HepG2 (cell line): ENCODE results near the gene UBE2H. TPM values are rescaled to one million over a fixed set of nuclear protein-coding genes. Genes with fewer than 3 reads are reported as not detected.

Experiments
- ATAC-seq: fragments of 200-7000 bp; cut with Tn5 transposase; 3 replicates; pipeline ENCODE4 v1.9.1; 2020; ENCODE audit warnings: mild to moderate bottlenecking, moderate library complexity
- BruUV-seq: library from RNA; stranded (reverse); fragments of 400-500 nt; replicated peaks from 2 replicates; lab custom pipeline; 2021; lab: Mats Ljungman, UMichigan
- CTCF ChIA-PET: fragments of 300-600 bp; formaldehyde crosslinking; extraction: SDS; loops from one replicate; lab custom pipeline; 2021; ENCODE audit warnings: low total read pairs, inconsistent platforms, low intra/inter-chr PET ratio; lab: Yijun Ruan, JAX
- POLR2A ChIA-PET: fragments of 350-600 bp; sonication (Branson Sonifier 250); formaldehyde crosslinking; loops from one replicate; lab custom pipeline; 2020; ENCODE audit warnings: antibody characterized with exemption, inconsistent platforms; lab: Yijun Ruan, JAX
- DNase-seq: peaks from one replicate; pipeline ENCODE4 v3.0.0-alpha.2; 2015; ENCODE audit warnings: low spot score
- FAIRE-seq: peaks from 3 replicates; lab custom pipeline; 2011; peaks lifted over from hg19 to GRCh38; lab: Jason Lieb, UNC
- H2AFZ ChIP-seq: one replicate; pipeline ENCODE4 v1.6.1; 2011; ENCODE audit warnings: low read length, inconsistent platforms
- H3K27ac ChIP-seq: fragments of 300-600 bp; 3 replicates; pipeline ENCODE4 v1.8.0; 2011; ENCODE audit warnings: mixed run types, mild to moderate bottlenecking, mixed read lengths, low read length, inconsistent platforms; ENCODE audit not compliant: insufficient read depth; ENCODE audit errors: extremely low read length
- H3K27me3 ChIP-seq, 2 experiments: fragments of 200-600 bp in 1 of 2; 2 replicates in 1 of 2; 3 replicates in 1 of 2; pipeline versions ENCODE4 v1.6.0 to v1.8.0; 2011; ENCODE audit warnings: low read length in 2 of 2, mild to moderate bottlenecking in 2 of 2, moderate library complexity in 2 of 2, inconsistent platforms in 1 of 2; ENCODE audit not compliant: insufficient read depth in 2 of 2, control insufficient read depth in 1 of 2
- H3K36me3 ChIP-seq, 2 experiments: fragments of 200-600 bp in 1 of 2; replicated peaks in 1 of 2; 2 replicates in 1 of 2; 3 replicates in 1 of 2; pipeline versions ENCODE4 v1.5.1 to v1.8.0; 2011; ENCODE audit warnings: low read length in 2 of 2, inconsistent platforms in 1 of 2; ENCODE audit not compliant: insufficient read depth in 2 of 2, control insufficient read depth in 1 of 2
- H3K4me1 ChIP-seq: 2 replicates; pipeline ENCODE4 v1.5.1; 2012; ENCODE audit warnings: low read length, inconsistent platforms; ENCODE audit not compliant: insufficient read depth
- H3K4me2 ChIP-seq: 2 replicates; pipeline ENCODE4 v1.6.0; 2011; ENCODE audit warnings: low read depth, low read length, inconsistent platforms
- H3K4me3 ChIP-seq, 3 experiments: fragments of 200-600 bp in 1 of 3; sonication (generic), shearing (Covaris generic) in 1 of 3; replicated peaks in 1 of 3; 2 replicates each; pipeline ENCODE4 v1.5.1; 2011 to 2016; ENCODE audit warnings: low read length in 3 of 3, inconsistent platforms in 2 of 3, low read depth in 2 of 3, mild to moderate bottlenecking in 2 of 3, control low read depth in 1 of 3, mixed read lengths in 1 of 3; ENCODE audit not compliant: insufficient read depth in 1 of 3
- H3K79me2 ChIP-seq: one replicate; pipeline ENCODE4 v1.6.1; 2011; ENCODE audit warnings: low read length, inconsistent platforms; ENCODE audit not compliant: insufficient read depth
- H3K9ac ChIP-seq: 2 replicates; pipeline ENCODE4 v1.6.0; 2011; ENCODE audit warnings: mild to moderate bottlenecking, low read depth, low read length, inconsistent platforms; ENCODE audit not compliant: insufficient read depth
- H3K9me3 ChIP-seq: 2 replicates; pipeline ENCODE4 v1.5.1; 2012; ENCODE audit warnings: mild to moderate bottlenecking, low read length
- H4K20me1 ChIP-seq: 2 replicates; pipeline ENCODE4 v1.6.0; 2011; ENCODE audit warnings: inconsistent platforms, mild to moderate bottlenecking, low read length, moderate library complexity; ENCODE audit not compliant: insufficient read depth
- AKAP8 ChIP-seq: sonication (generic); formaldehyde crosslinking; IDR thresholded peaks from 2 replicates; pipeline ENCODE4 v1.5.1; 2020; ENCODE audit warnings: mild to moderate bottlenecking, missing genetic modification reagents
- ARNTL ChIP-seq: sonication (generic); formaldehyde crosslinking; IDR thresholded peaks from 2 replicates; pipeline ENCODE4 v1.4.0; 2020; ENCODE audit warnings: mild to moderate bottlenecking, missing genetic modification reagents
- CBX5 ChIP-seq: sonication (generic); formaldehyde crosslinking; IDR thresholded peaks from 2 replicates; pipeline ENCODE4 v1.4.0; 2020; ENCODE audit warnings: missing genetic modification reagents, borderline replicate concordance
- FOXA1 ChIP-seq, 2 experiments: fragments of 450-650 bp in 1 of 2; sonication (generic) in 1 of 2; formaldehyde crosslinking in 1 of 2; IDR thresholded peaks; 2 replicates each; pipeline versions ENCODE4 v1.4.0 to v1.6.1; 2016 to 2020; ENCODE audit warnings: missing genetic modification reagents in 1 of 2
- GZF1 ChIP-seq: sonication (generic); formaldehyde crosslinking; IDR thresholded peaks from 2 replicates; pipeline ENCODE4 v1.5.1; 2020; ENCODE audit warnings: mild to moderate bottlenecking, missing genetic modification reagents
- HOXA3 ChIP-seq: sonication (generic); formaldehyde crosslinking; IDR thresholded peaks from 2 replicates; pipeline ENCODE4 v1.5.0; 2020; ENCODE audit warnings: missing genetic modification reagents
- NFIB ChIP-seq: sonication (generic); formaldehyde crosslinking; IDR thresholded peaks from 2 replicates; pipeline ENCODE4 v1.9.0; 2021; ENCODE audit warnings: missing genetic modification reagents, mild to moderate bottlenecking, borderline replicate concordance
- XRCC5 ChIP-seq: fragments of 200-400 bp; formaldehyde crosslinking; optimal IDR thresholded peaks from 2 replicates; pipeline ENCODE3; 2017; ENCODE audit warnings: mild to moderate bottlenecking, low read length
- ZC3H13 ChIP-seq: sonication (generic); formaldehyde crosslinking; IDR thresholded peaks from 2 replicates; pipeline ENCODE4 v1.8.1; 2023; ENCODE audit warnings: mild to moderate bottlenecking, missing genetic modification reagents, moderate library complexity
- ZFP82 ChIP-seq: sonication (generic); formaldehyde crosslinking; IDR thresholded peaks from 2 replicates; pipeline ENCODE4 v1.5.1; 2020; ENCODE audit warnings: mild to moderate bottlenecking, missing genetic modification reagents, borderline replicate concordance
- ZNF124 ChIP-seq: sonication (generic); formaldehyde crosslinking; IDR thresholded peaks from 2 replicates; pipeline ENCODE4 v1.4.0; 2020; ENCODE audit warnings: missing genetic modification reagents
- WGBS: methylation state at CpG from one replicate; pipeline ENCODE4 v1.1.6; 2017; ENCODE audit warnings: low lambda C conversion rate; 5-methylcytosine and 5-hydroxymethylcytosine counted together
- in situ Hi-C: cut with HindIII; loops from 2 replicates; pipeline ENCODE4 v1.10.0; 2017; ENCODE audit warnings: low pct_unique_long_range_greater_than_20kb; ENCODE audit not compliant: extremely low pct_ligation_motif_present
- intact Hi-C: fragments of 100-400 bp; cut with micrococcal nuclease; formaldehyde crosslinking; loops from one replicate; pipeline ENCODE4 v1.10.0; 2022; ENCODE audit not compliant: unreplicated experiment
- polyA plus RNA-seq, 8 experiments: library from polyadenylated mRNA; depleted of rRNA in 3 of 8; stranded (reverse) in 7 of 8; unstranded in 1 of 8; fragments of >200 nt; fragmentation: Illumina TruSeq in 4 of 8; extraction: Trizol in 4 of 8; gene quantifications; 2 replicates each; pipeline versions ENCODE4 v1.2.1 to v1.2.3, GENCODE V29; 2011 to 2016; ENCODE audit warnings: low read depth in 4 of 8, missing spikeins in 1 of 8, mixed read lengths in 1 of 8; ENCODE audit not compliant: insufficient read depth in 1 of 8
- total RNA-seq, 5 experiments: library from RNA; depleted of rRNA; stranded (reverse); fragments of >200 nt; fragmentation: Illumina TruSeq; extraction: Trizol; gene quantifications; 2 replicates each; pipeline ENCODE4 v1.2.3, GENCODE V29; 2016; ENCODE audit warnings: low read depth in 1 of 5
- TF ChIP-seq, protein P1 (sequence below): sonication (generic); formaldehyde crosslinking; IDR thresholded peaks from 2 replicates; pipeline ENCODE4 v1.5.0; 2020; ENCODE audit warnings: mild to moderate bottlenecking, missing genetic modification reagents

UBE2H gene
- total and polyA plus RNA-seq, 2 of the 13 experiments (the other 11 are each of a cell fraction or from before 2014, with no cell fraction given): 15.5 to 40.1 TPM

DNA sequence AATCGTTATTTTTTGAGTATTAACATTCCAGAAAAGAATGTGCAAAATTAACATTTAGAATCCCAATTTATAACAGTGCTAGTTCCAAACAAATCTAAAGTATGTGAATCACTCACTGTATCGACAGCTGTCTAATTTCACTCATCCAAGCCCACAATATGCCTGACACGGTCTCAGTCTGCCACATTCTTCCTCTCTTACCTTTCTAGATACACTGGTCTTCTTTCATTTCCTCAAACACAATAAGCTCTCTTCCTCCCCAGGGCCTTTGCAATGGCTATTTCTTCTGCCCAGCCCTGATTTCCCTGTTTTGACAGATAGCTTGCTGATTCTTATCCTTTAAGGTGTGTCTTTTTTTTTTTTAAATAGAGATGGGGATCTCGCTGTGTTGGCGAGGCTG, 48.8 kb downstream of the UBE2H start:
- H3K4me1 ChIP-seq: peaks cover 36% of the 10 kb centered on the region

More for the DNA sequence above, 48.8 kb downstream of the UBE2H start:
- H3K27ac ChIP-seq: no peak overlapping the region
- H3K4me3 ChIP-seq: no peak overlapping the region
- H2AFZ ChIP-seq: no peak overlapping the region
- no TSS peak for BruUV-seq
- intact Hi-C loops: no loop called here
- H3K27me3 ChIP-seq: no peaks in the 10 kb centered on the region
- ChIA-PET CTCF (no interaction called here), POLR2A (no interaction called here)
- FAIRE-seq (no peak), DNase-seq (no peak), ATAC-seq (no peak)
- H4K20me1 ChIP-seq: peaks cover 54% of the 10 kb centered on the region
- no peak overlapping the region for H3K9ac ChIP-seq
- peaks cover 16% of the 10 kb centered on the region for H3K79me2 ChIP-seq
- WGBS: 88% methylated on average over 5 of the region's 5 CpGs
- H3K4me2 ChIP-seq: no peak overlapping the region
- TF ChIP-seq FOXA1 (IDR thresholded peaks at IDR 0.05) (no peak), FOXA1 (CRISPR knock-in tag; IDR thresholded peaks at IDR 0.05) (no peak), ARNTL (CRISPR knock-in tag) (no peak), GZF1 (CRISPR knock-in tag) (no peak), ZNF124 (CRISPR knock-in tag) (no peak), CBX5 (no peak), ZC3H13 (CRISPR knock-in tag) (no peak), HOXA3 (CRISPR knock-in tag) (no peak), AKAP8 (CRISPR knock-in tag) (no peak), ZFP82 (no peak), XRCC5 (no peak), NFIB (CRISPR knock-in tag) (no peak)
- TF ChIP-seq, protein P1, sequence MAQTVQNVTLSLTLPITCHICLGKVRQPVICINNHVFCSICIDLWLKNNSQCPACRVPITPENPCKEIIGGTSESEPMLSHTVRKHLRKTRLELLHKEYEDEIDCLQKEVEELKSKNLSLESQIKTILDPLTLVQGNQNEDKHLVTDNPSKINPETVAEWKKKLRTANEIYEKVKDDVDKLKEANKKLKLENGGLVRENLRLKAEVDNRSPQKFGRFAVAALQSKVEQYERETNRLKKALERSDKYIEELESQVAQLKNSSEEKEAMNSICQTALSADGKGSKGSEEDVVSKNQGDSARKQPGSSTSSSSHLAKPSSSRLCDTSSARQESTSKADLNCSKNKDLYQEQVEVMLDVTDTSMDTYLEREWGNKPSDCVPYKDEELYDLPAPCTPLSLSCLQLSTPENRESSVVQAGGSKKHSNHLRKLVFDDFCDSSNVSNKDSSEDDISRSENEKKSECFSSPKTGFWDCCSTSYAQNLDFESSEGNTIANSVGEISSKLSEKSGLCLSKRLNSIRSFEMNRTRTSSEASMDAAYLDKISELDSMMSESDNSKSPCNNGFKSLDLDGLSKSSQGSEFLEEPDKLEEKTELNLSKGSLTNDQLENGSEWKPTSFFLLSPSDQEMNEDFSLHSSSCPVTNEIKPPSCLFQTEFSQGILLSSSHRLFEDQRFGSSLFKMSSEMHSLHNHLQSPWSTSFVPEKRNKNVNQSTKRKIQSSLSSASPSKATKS (CRISPR knock-in tag): no peak
- in situ Hi-C loops: no loop called here
- no peaks in the 10 kb centered on the region for H3K9me3 ChIP-seq
- H3K36me3 ChIP-seq: peaks cover 3 to 19% of the 10 kb centered on the region in 2 experiments; a peak in 3 of 5 replicates
